H1 (cell line): ENCODE results near the gene EGFR. TPM values are rescaled to one million over a fixed set of nuclear protein-coding genes. Genes with fewer than 3 reads are reported as not detected.

Experiments
- CTCF ChIA-PET: fragments of 300-600 bp; sonication (Branson Sonifier 250); formaldehyde crosslinking; loops from one replicate; lab custom pipeline; 2021; ENCODE audit not compliant: partially characterized antibody; lab: Charles Lee
- POLR2A ChIA-PET: fragments of 300-600 bp; sonication (Branson Sonifier 250); formaldehyde crosslinking; loops from one replicate; lab custom pipeline; 2021; ENCODE audit warnings: inconsistent platforms; ENCODE audit not compliant: partially characterized antibody; lab: Charles Lee
- DNase-seq, 2 experiments: peaks; one replicate each; pipeline versions ENCODE4 v3.0.0 to v3.0.0-alpha.2; 2010 to 2022; ENCODE audit warnings: low spot score in 2 of 2, low read depth in 1 of 2, mixed read lengths in 1 of 2
- FAIRE-seq: peaks from 2 replicates; lab custom pipeline; 2011; peaks lifted over from hg19 to GRCh38; lab: Jason Lieb, UNC
- H2AFZ ChIP-seq: 2 replicates; pipeline ENCODE4 v1.8.1; 2012; ENCODE audit warnings: low read length, inconsistent platforms
- H2AK5ac ChIP-seq: 2 replicates; pipeline ENCODE4 v1.6.1; 2013; ENCODE audit warnings: low read depth, low read length
- H2BK120ac ChIP-seq: replicated peaks from 2 replicates; pipeline ENCODE3; 2013; ENCODE audit warnings: low read depth, low read length, inconsistent platforms
- H2BK12ac ChIP-seq: 2 replicates; pipeline ENCODE4 v1.6.1; 2013; ENCODE audit warnings: low read depth, low read length
- H2BK15ac ChIP-seq: 2 replicates; pipeline ENCODE4 v1.6.1; 2013; ENCODE audit warnings: low read length
- H2BK20ac ChIP-seq: 2 replicates; pipeline ENCODE4 v1.6.1; 2013; ENCODE audit warnings: low read length
- H2BK5ac ChIP-seq: 2 replicates; pipeline ENCODE4 v1.6.1; 2013; ENCODE audit warnings: low read depth, low read length
- H3K14ac ChIP-seq: 2 replicates; pipeline ENCODE4 v1.6.1; 2013; ENCODE audit warnings: inconsistent platforms; ENCODE audit not compliant: insufficient read length
- H3K18ac ChIP-seq: 2 replicates; pipeline ENCODE4 v1.6.1; 2013; ENCODE audit warnings: low read length; ENCODE audit errors: extremely low read depth
- H3K23ac ChIP-seq: 2 replicates; pipeline ENCODE4 v1.6.1; 2013; ENCODE audit warnings: inconsistent platforms; ENCODE audit not compliant: insufficient read length
- H3K23me2 ChIP-seq: 2 replicates; pipeline ENCODE4 v1.6.1; 2013; ENCODE audit warnings: low read depth, low read length
- H3K27ac ChIP-seq: 2 replicates; pipeline ENCODE4 v1.6.1; 2011; ENCODE audit warnings: low read depth, low read length, inconsistent platforms
- H3K27me3 ChIP-seq, 4 experiments: replicated peaks in 1 of 4; 1 replicate in 1 of 4; 2 replicates in 3 of 4; pipeline versions ENCODE4 v1.6.1 to v1.8.1; 2011 to 2013; ENCODE audit warnings: low read length in 3 of 4, mild to moderate bottlenecking in 3 of 4, inconsistent platforms in 2 of 4, mixed read lengths in 2 of 4, moderate library complexity in 1 of 4; ENCODE audit not compliant: control insufficient read depth in 3 of 4, insufficient read depth in 3 of 4; ENCODE audit errors: extremely low read depth in 1 of 4
- H3K36me3 ChIP-seq, 4 experiments: 2 replicates each; pipeline versions ENCODE4 v1.6.1 to v1.8.1; 2011 to 2013; ENCODE audit warnings: mild to moderate bottlenecking in 4 of 4, low read length in 3 of 4, moderate library complexity in 2 of 4, control low read depth in 1 of 4, inconsistent platforms in 1 of 4; ENCODE audit not compliant: insufficient read depth in 4 of 4, control insufficient read depth in 2 of 4
- H3K4ac ChIP-seq: replicated peaks from 2 replicates; pipeline ENCODE3; 2013; ENCODE audit warnings: low read length, low read depth, mixed read lengths, inconsistent platforms; ENCODE audit not compliant: insufficient read length
- H3K4me1 ChIP-seq, 4 experiments: replicated peaks in 1 of 4; 1 replicate in 1 of 4; 2 replicates in 3 of 4; pipeline versions ENCODE4 v1.6.1 to v1.8.1; 2011 to 2013; ENCODE audit warnings: low read length in 3 of 4, inconsistent platforms in 2 of 4, mixed read lengths in 1 of 4; ENCODE audit not compliant: insufficient read depth in 4 of 4, control insufficient read depth in 3 of 4
- H3K4me2 ChIP-seq, 2 experiments: 2 replicates each; pipeline versions ENCODE4 v1.6.1 to v1.8.1; 2011 to 2013; ENCODE audit warnings: low read depth in 2 of 2, low read length in 2 of 2, control low read depth in 1 of 2, inconsistent platforms in 1 of 2, mild to moderate bottlenecking in 1 of 2; ENCODE audit not compliant: insufficient read depth in 1 of 2
- H3K4me3 ChIP-seq, 4 experiments: fragments of 200-600, 300-600 bp in 1 of 4; sonication (generic), shearing (Covaris generic), sonication (Bioruptor Twin) in 1 of 4; 2 replicates each; pipeline versions ENCODE4 v1.5.1 to v1.8.1; 2011 to 2016; ENCODE audit warnings: low read length in 4 of 4, low read depth in 3 of 4, control low read depth in 2 of 4, inconsistent platforms in 2 of 4, mild to moderate bottlenecking in 2 of 4, mixed read lengths in 1 of 4, moderate library complexity in 1 of 4; ENCODE audit not compliant: insufficient read depth in 2 of 4; ENCODE audit errors: extremely low read depth in 1 of 4
- H3K56ac ChIP-seq: replicated peaks from 2 replicates; pipeline ENCODE3; 2013; ENCODE audit warnings: low read depth, mild to moderate bottlenecking, mixed read lengths, low read length, inconsistent platforms; ENCODE audit not compliant: insufficient read length
- H3K79me1 ChIP-seq: 2 replicates; pipeline ENCODE4 v1.6.1; 2013; ENCODE audit warnings: low read depth, low read length, control low read depth
- H3K79me2 ChIP-seq, 2 experiments: 2 replicates each; pipeline versions ENCODE4 v1.6.1 to v1.8.1; 2012 to 2013; ENCODE audit warnings: low read length in 2 of 2, mild to moderate bottlenecking in 2 of 2, inconsistent platforms in 1 of 2; ENCODE audit not compliant: insufficient read depth in 2 of 2, control insufficient read depth in 1 of 2
- H3K9ac ChIP-seq, 4 experiments: replicated peaks in 1 of 4; 1 replicate in 1 of 4; 2 replicates in 3 of 4; pipeline versions ENCODE4 v1.6.1 to v1.8.1; 2011 to 2013; ENCODE audit warnings: low read depth in 3 of 4, low read length in 3 of 4, control low read depth in 2 of 4, mild to moderate bottlenecking in 2 of 4, moderate library complexity in 2 of 4, inconsistent platforms in 1 of 4; ENCODE audit errors: extremely low read depth in 1 of 4
- H3K9me3 ChIP-seq, 2 experiments: 2 replicates each; pipeline versions ENCODE4 v1.6.1 to v1.8.1; 2012 to 2013; ENCODE audit warnings: mild to moderate bottlenecking in 2 of 2, moderate library complexity in 2 of 2, control low read depth in 1 of 2, inconsistent platforms in 1 of 2, low read depth in 1 of 2, low read length in 1 of 2, mixed read lengths in 1 of 2; ENCODE audit not compliant: insufficient read depth in 2 of 2
- H4K20me1 ChIP-seq, 2 experiments: replicated peaks in 1 of 2; 2 replicates each; pipeline versions ENCODE3 to v1.8.1; 2011 to 2013; ENCODE audit warnings: inconsistent platforms in 2 of 2, low read length in 2 of 2, mild to moderate bottlenecking in 1 of 2; ENCODE audit not compliant: insufficient read depth in 2 of 2, control insufficient read depth in 1 of 2
- H4K5ac ChIP-seq: 2 replicates; pipeline ENCODE4 v1.6.1; 2013; ENCODE audit warnings: low read length, low read depth, mixed read lengths, inconsistent platforms; ENCODE audit not compliant: insufficient read length
- H4K8ac ChIP-seq: 2 replicates; pipeline ENCODE4 v1.8.0; 2013; ENCODE audit warnings: mild to moderate bottlenecking, moderate library complexity, low read length, inconsistent platforms; ENCODE audit not compliant: insufficient read depth; ENCODE audit errors: extremely low read depth
- H4K91ac ChIP-seq: replicated peaks from 2 replicates; pipeline ENCODE3; 2013; ENCODE audit warnings: low read length, mixed read lengths, inconsistent platforms; ENCODE audit not compliant: insufficient read length
- CHD1 ChIP-seq: IDR thresholded peaks from 2 replicates; pipeline ENCODE4 v1.6.1; 2012; ENCODE audit warnings: low read depth, low read length, improper control_type of control experiment
- CHD2 ChIP-seq: IDR thresholded peaks from 2 replicates; pipeline ENCODE4 v1.6.1; 2012; ENCODE audit warnings: low read length, improper control_type of control experiment
- EGR1 ChIP-seq: IDR thresholded peaks from 2 replicates; pipeline ENCODE4 v1.6.1; 2011; ENCODE audit warnings: low read depth, low read length, borderline replicate concordance
- KDM1A ChIP-seq: fragments of 200-600, 300-600 bp; sonication (generic); IDR thresholded peaks from 2 replicates; pipeline ENCODE4 v1.7.1; 2016; ENCODE audit warnings: mild to moderate bottlenecking, low read length, borderline replicate concordance
- MAFK ChIP-seq: IDR thresholded peaks from 2 replicates; pipeline ENCODE4 v1.6.1; 2012; ENCODE audit warnings: low read depth, mild to moderate bottlenecking, improper control_type of control experiment, low read length
- NRF1 ChIP-seq: IDR thresholded peaks from 2 replicates; pipeline ENCODE4 v1.6.1; 2011; ENCODE audit warnings: mild to moderate bottlenecking, low read depth, low read length, improper control_type of control experiment
- POLR2A ChIP-seq, 2 experiments: IDR thresholded peaks; 1 replicate in 1 of 2; 2 replicates in 1 of 2; pipeline ENCODE4 v1.6.1; 2011; ENCODE audit warnings: low read depth in 2 of 2, low read length in 2 of 2, mild to moderate bottlenecking in 2 of 2; ENCODE audit errors: control extremely low read depth in 1 of 2
- SIN3A ChIP-seq, 2 experiments: IDR thresholded peaks in 1 of 2; conservative IDR thresholded peaks in 1 of 2; 2 replicates each; pipeline ENCODE4 v1.6.1; 2011 to 2012; ENCODE audit warnings: low read length in 2 of 2, improper control_type of control experiment in 1 of 2, low read depth in 1 of 2, mild to moderate bottlenecking in 1 of 2
- SIRT6 ChIP-seq: IDR thresholded peaks from one replicate; pipeline ENCODE4 v1.7.1; 2012; ENCODE audit warnings: low read length, inconsistent platforms
- SP4 ChIP-seq: IDR thresholded peaks from 2 replicates; pipeline ENCODE4 v1.6.1; 2012; ENCODE audit warnings: low read length, inconsistent platforms
- TBP ChIP-seq: IDR thresholded peaks from 2 replicates; pipeline ENCODE4 v1.6.1; 2011; ENCODE audit warnings: low read depth, low read length, improper control_type of control experiment
- TCF12 ChIP-seq: IDR thresholded peaks from 2 replicates; pipeline ENCODE4 v1.6.1; 2011; ENCODE audit warnings: low read depth, mild to moderate bottlenecking, low read length
- TEAD4 ChIP-seq: IDR thresholded peaks from 2 replicates; pipeline ENCODE4 v1.6.1; 2012; ENCODE audit warnings: low read depth, low read length, inconsistent platforms, mixed read lengths
- WGBS, 2 experiments: shearing (Covaris generic) in 1 of 2; methylation state at CpG; one replicate each; pipeline versions ENCODE4 v1.1.6 to v1.1.7; 2013 to 2015; ENCODE audit warnings: low lambda C conversion rate in 2 of 2, mixed read lengths in 2 of 2, inconsistent platforms in 1 of 2, low coverage in 1 of 2, missing lambda C conversion rate in 1 of 2; ENCODE audit not compliant: insufficient replicate concordance in 2 of 2, insufficient coverage in 1 of 2, insufficient read length in 1 of 2; ENCODE audit errors: extremely low coverage in 1 of 2, missing lambda C conversion rate in 1 of 2; 5-methylcytosine and 5-hydroxymethylcytosine counted together
- polyA plus RNA-seq, 7 experiments: library from polyadenylated mRNA; depleted of rRNA in 3 of 7; stranded (reverse) in 5 of 7; unstranded in 2 of 7; fragments of >200 nt in 5 of 7; fragments of 200-250 nt in 2 of 7; gene quantifications; 1 replicate in 5 of 7; 2 replicates in 1 of 7; 4 replicates in 1 of 7; pipeline versions ENCODE4 v1.2.1 to v1.2.3, GENCODE V29; 2011 to 2013; ENCODE audit warnings: missing spikeins in 2 of 7, mixed read lengths in 2 of 7
- total RNA-seq: library from RNA; stranded (reverse); fragmentation: NEBNext Ultra II Directional; extraction: Animal tissue kit (Norgen Biotek cat#: 25700); gene quantifications from 2 replicates; pipeline ENCODE4 v1.2.1, GENCODE V29; 2021

The EGFR gene
- total and polyA plus RNA-seq, 2 of the 8 experiments (the other 6 are each of a cell fraction or from before 2014, with no cell fraction given): 1.9 to 5.8 TPM

DNA sequence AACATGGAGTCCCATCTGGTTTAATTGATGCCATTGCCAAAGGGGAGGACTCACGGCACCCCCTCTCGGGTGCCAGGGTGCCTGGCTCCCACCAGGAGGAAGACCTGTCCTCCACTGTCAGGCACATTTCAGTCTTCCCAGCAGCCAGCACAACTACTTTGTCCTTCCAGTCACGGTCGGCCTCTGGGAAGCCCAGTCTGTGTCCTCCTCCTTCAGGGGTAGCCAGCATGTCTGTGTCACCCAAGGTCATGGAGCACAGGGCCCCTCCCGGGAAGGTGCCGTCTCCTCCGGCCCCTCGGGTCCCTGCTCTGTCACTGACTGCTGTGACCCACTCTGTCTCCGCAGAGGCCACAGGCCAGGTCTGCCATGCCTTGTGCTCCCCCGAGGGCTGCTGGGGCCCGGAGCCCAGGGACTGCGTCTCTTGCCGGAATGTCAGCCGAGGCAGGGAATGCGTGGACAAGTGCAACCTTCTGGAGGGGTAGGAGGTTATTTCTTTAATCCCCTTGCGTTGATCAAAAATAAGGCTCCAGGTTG, 142.4 kb downstream of the EGFR start:
- H3K23ac ChIP-seq: no peak overlapping the region
- H3K9ac ChIP-seq: no peak overlapping the region
- H3K9me3 ChIP-seq: no peaks in the 10 kb centered on the region
- H3K4ac ChIP-seq: no peak overlapping the region
- no peak overlapping the region for H3K14ac ChIP-seq
- H4K91ac ChIP-seq: no peak overlapping the region
- H2BK5ac ChIP-seq: no peak overlapping the region
- no peak overlapping the region for H3K18ac ChIP-seq
- FAIRE-seq (no peak), DNase-seq (no peak)
- H2BK20ac ChIP-seq: no peak overlapping the region
- H3K27ac ChIP-seq: no peak overlapping the region
- H3K4me2 ChIP-seq: no peak overlapping the region
- ChIA-PET POLR2A (no interaction called here), CTCF (no interaction called here)
- no peaks in the 10 kb centered on the region for H3K36me3 ChIP-seq
- no peaks in the 10 kb centered on the region for H3K23me2 ChIP-seq
- no peak overlapping the region for H2AFZ ChIP-seq
- no peaks in the 10 kb centered on the region for H3K79me1 ChIP-seq
- WGBS, 2 experiments: 92% methylated on average over 13 of the region's 16 CpGs; no CpG with 5 or more reads in 1 of the 2 experiments
- no peaks in the 10 kb centered on the region for H3K79me2 ChIP-seq
- no peak overlapping the region for H3K4me3 ChIP-seq
- H3K56ac ChIP-seq: no peak overlapping the region
- no peak overlapping the region for H4K5ac ChIP-seq
- no peaks in the 10 kb centered on the region for H3K27me3 ChIP-seq
- H4K8ac ChIP-seq: no peak overlapping the region; the same call in 1 of the 2 replicates
- no peaks in the 10 kb centered on the region for H4K20me1 ChIP-seq
- no peak overlapping the region for H2BK15ac ChIP-seq
- H3K4me1 ChIP-seq: no peaks in the 10 kb centered on the region; a peak in 1 of 7 replicates
- no peak overlapping the region for H2BK120ac ChIP-seq
- no peak overlapping the region for H2AK5ac ChIP-seq
- H2BK12ac ChIP-seq: no peak overlapping the region
- no peak for TF ChIP-seq SIN3A (conservative IDR thresholded peaks at IDR 0.05 in 1 of 2, IDR thresholded peaks at IDR 0.05 in 1 of 2; ENCODE audit: low read depth in 1 of 2, low read length in 2 of 2)
- no peak for TF ChIP-seq TBP
- TF ChIP-seq CHD2: no peak
- no peak for TF ChIP-seq EGR1
- no peak for TF ChIP-seq MAFK
- no peak for TF ChIP-seq POLR2A (IDR thresholded peaks at IDR 0.05; ENCODE audit: control extremely low read depth in 1 of 2, low read depth in 2 of 2, low read length in 2 of 2)
- no peak for TF ChIP-seq KDM1A
- no peak for TF ChIP-seq TCF12
- no peak for TF ChIP-seq SP4
- TF ChIP-seq SIRT6: no peak
- TF ChIP-seq TEAD4: no peak
- no peak for TF ChIP-seq CHD1
- TF ChIP-seq NRF1: no peak
